ENCODE measurements around the gene TRAF3IP1. TPM values are rescaled to one million over a fixed set of nuclear protein-coding genes. Genes with fewer than 3 reads are reported as not detected.

Gene TRAF3IP1
- polyA plus RNA-seq, 1 donor from 2014 or later: 12.5 TPM

GRCh38 chr2:238294393-238295143 lies 25.8 kb upstream of the TRAF3IP1 start:
- no peak overlapping the region for H3K4me3 ChIP-seq (ENCODE audit: low read length)
- H3K9me2 ChIP-seq (ENCODE audit: insufficient read depth, low read length): no peaks in the 10 kb centered on the region

GRCh38 chr2:238295144-238296112 lies 24.9 kb upstream of the TRAF3IP1 start:
- no peak for TF ChIP-seq RAD21 (conservative IDR thresholded peaks at IDR 0.05)
- TF ChIP-seq POLR2AphosphoS5 (IDR thresholded peaks at IDR 0.05): no peak
- TF ChIP-seq TAF1 (IDR thresholded peaks at IDR 0.05; ENCODE audit: low read depth): no peak
- TF ChIP-seq EP300 (conservative IDR thresholded peaks at IDR 0.05; ENCODE audit: poor library complexity, severe bottlenecking): no peak
- no peak for TF ChIP-seq REST (IDR thresholded peaks at IDR 0.05; ENCODE audit: borderline replicate concordance)
- no peak for TF ChIP-seq CTCF (IDR thresholded peaks at IDR 0.05; ENCODE audit: poor library complexity, severe bottlenecking)
- TF ChIP-seq SMC3 (conservative IDR thresholded peaks at IDR 0.05; ENCODE audit: poor library complexity): no peak
- TF ChIP-seq EZH2 (IDR thresholded peaks at IDR 0.05; ENCODE audit: borderline replicate concordance, insufficient read depth, low read length, poor library complexity, severe bottlenecking): no peak
- TF ChIP-seq MXI1 (conservative IDR thresholded peaks at IDR 0.05; ENCODE audit: poor library complexity, severe bottlenecking): no peak
- H3K4me2 ChIP-seq (ENCODE audit: low read length): no peak overlapping the region
- H3K9me2 ChIP-seq (ENCODE audit: insufficient read depth, low read length): no peaks in the 10 kb centered on the region
- no peaks in the 10 kb centered on the region for H3K27me3 ChIP-seq (ENCODE audit: insufficient read depth, low read depth, low read length)
- H3K4me3 ChIP-seq (ENCODE audit: low read length): no peak overlapping the region
- no peaks in the 10 kb centered on the region for H3K79me2 ChIP-seq (replicated peaks; ENCODE audit: insufficient read depth, low read length)
- H3F3A ChIP-seq (ENCODE audit: insufficient read depth, low read length, poor library complexity, severe bottlenecking): no peaks in the 10 kb centered on the region
- H3K9me3 ChIP-seq (ENCODE audit: low read length): no peaks in the 10 kb centered on the region
- H3K27ac ChIP-seq (ENCODE audit: low read length): no peak overlapping the region
- no peaks in the 10 kb centered on the region for H4K20me1 ChIP-seq (ENCODE audit: insufficient read depth)
- H2AFZ ChIP-seq (ENCODE audit: low read depth, low read length): no peak overlapping the region
- no peak overlapping the region for H3K9ac ChIP-seq (ENCODE audit: low read length)
- H3K36me3 ChIP-seq (ENCODE audit: insufficient read depth, low read length): no peaks in the 10 kb centered on the region

More at GRCh38 chr2:238294393-238295143, 25.8 kb upstream of the TRAF3IP1 start:
- Histone ChIP-seq H3K36me3 (ENCODE audit: insufficient read depth, low read length) (no peaks in the 10 kb centered on the region), H3K27me3 (ENCODE audit: insufficient read depth, low read depth, low read length) (no peaks in the 10 kb centered on the region), H3K9ac (ENCODE audit: low read length) (no peak overlapping the region), H2AFZ (ENCODE audit: low read depth, low read length) (no peak overlapping the region), H3K9me3 (ENCODE audit: low read length) (no peaks in the 10 kb centered on the region), H3K79me2 (replicated peaks; ENCODE audit: insufficient read depth, low read length) (no peaks in the 10 kb centered on the region), H3F3A (ENCODE audit: insufficient read depth, low read length, poor library complexity, severe bottlenecking) (no peaks in the 10 kb centered on the region), H3K4me2 (ENCODE audit: low read length) (no peak overlapping the region), H4K20me1 (ENCODE audit: insufficient read depth) (no peaks in the 10 kb centered on the region), H3K27ac (ENCODE audit: low read length) (no peak overlapping the region)
- TF ChIP-seq CTCF (IDR thresholded peaks at IDR 0.05; ENCODE audit: poor library complexity, severe bottlenecking) (no peak), POLR2AphosphoS5 (IDR thresholded peaks at IDR 0.05) (no peak), TAF1 (IDR thresholded peaks at IDR 0.05; ENCODE audit: low read depth) (no peak)

All from neural cell (in vitro differentiated cells).